C4-2B (cell line): Measurements from ENCODE around the gene GNG2.

ENCODE experiments used
- H3K27ac ChIP-seq: fragments of 450-650 bp; 2 replicates; pipeline ENCODE4 v1.5.1; 2017
- ZFX ChIP-seq: fragments of 450-650 bp; IDR thresholded peaks from 2 replicates; pipeline ENCODE4 v1.6.1; 2017
- TF ChIP-seq, protein P1 (sequence below): fragments of 450-650 bp; conservative IDR thresholded peaks from 2 replicates; pipeline ENCODE4 v1.5.1; 2017; ENCODE audit warnings: mild to moderate bottlenecking

GNG2 gene

DNA sequence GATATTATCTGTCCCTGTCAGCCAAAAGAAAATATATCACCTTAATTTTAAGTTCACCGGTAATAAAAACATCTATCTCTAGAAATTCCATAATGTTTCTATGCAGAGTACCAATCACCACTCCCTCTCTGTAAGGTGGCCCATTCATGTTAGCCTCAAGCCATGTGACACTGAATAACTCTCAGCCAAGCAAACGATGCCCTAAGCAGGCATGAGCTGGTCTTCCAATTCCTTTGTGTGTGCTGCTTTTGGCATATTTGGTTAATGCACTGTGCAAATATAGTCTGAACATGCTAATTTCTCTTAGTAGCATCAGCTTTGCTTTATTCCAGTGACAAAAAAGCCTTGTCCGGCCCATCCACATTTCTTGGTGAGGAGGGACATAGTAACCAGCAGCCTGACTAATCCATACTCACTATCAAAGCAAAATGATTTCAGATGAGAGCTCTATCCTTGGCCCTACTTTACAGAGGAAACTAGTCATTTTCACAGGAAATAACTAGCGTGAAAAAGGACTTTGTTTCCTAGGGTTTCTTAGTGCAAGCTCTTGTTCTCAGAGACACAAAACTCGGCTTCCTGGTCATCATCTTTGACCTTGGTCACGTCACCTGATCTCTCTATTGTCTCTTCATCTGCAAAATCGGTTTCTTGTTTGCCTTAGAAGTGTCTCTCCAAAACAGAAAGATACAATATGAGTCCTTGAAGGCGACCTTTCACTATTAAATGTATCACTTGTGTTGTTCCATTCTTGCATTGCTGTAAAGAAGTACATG lies 69.7 kb downstream of the GNG2 start:
- no peak overlapping the region for H3K27ac ChIP-seq
- no peak for TF ChIP-seq ZFX
- TF ChIP-seq, protein P1, sequence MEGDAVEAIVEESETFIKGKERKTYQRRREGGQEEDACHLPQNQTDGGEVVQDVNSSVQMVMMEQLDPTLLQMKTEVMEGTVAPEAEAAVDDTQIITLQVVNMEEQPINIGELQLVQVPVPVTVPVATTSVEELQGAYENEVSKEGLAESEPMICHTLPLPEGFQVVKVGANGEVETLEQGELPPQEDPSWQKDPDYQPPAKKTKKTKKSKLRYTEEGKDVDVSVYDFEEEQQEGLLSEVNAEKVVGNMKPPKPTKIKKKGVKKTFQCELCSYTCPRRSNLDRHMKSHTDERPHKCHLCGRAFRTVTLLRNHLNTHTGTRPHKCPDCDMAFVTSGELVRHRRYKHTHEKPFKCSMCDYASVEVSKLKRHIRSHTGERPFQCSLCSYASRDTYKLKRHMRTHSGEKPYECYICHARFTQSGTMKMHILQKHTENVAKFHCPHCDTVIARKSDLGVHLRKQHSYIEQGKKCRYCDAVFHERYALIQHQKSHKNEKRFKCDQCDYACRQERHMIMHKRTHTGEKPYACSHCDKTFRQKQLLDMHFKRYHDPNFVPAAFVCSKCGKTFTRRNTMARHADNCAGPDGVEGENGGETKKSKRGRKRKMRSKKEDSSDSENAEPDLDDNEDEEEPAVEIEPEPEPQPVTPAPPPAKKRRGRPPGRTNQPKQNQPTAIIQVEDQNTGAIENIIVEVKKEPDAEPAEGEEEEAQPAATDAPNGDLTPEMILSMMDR, result no peak

DNA sequence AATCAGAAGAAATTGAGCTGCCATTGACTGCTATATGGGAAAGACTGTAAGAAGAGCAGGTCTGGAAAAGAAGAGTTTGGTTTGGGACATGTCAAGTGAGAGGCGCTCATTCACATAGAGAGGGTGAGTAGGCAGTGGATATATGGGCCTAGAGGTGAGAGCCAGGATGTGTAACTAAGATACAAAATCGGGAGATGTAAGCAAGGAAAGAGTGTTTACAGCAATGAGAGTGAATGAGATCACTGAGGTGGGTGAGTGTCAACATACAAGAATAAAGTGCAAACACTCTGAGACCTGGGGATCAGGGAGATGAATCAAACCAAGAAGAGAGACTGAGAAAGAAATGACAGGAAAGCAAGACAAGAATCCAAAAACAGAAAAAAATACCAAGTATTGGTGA lies 70.9 kb downstream of the GNG2 start:
- TF ChIP-seq ZFX, result no peak
- TF ChIP-seq, protein P1, result no peak
- no peak overlapping the region for H3K27ac ChIP-seq

DNA sequence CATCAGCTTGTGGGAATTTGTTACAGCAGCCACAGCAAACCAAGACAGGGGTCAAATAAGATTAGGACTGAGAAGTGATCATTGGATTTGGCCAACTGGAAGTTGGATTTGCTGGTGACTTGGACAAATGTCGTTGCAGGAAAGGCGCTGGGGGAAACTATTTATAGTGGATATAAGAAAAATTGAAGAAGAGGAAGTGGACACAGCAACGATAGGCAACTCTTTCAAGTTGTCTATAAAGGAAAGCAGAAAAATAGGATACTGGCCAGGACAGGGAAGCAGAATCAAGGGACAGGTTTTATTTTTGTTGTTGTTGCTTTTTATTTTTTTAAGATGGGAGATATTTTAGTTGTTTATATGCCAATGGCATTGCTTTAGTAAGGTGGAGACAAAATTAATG lies 72.8 kb downstream of the GNG2 start:
- H3K27ac ChIP-seq, result no peak overlapping the region
- TF ChIP-seq, protein P1, result no peak
- no peak for TF ChIP-seq ZFX

DNA sequence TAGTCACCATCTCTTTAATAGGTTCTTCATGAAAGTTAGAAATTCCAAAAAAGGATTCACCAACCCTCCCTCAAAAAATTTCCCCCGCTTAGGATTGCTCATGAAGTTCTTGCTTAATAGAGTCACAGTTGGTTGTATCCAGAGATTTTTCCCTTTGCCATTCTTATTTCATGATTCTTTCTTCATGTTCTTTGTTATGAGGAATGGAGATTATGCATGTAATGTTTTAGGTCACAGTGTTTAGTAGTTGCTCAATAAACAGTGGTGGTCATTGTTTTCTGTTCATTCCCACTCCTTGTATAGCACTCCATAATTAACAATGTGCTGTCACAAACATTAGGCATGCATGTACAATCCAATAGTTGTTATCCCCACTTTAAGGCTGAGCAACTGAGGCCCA lies 77.7 kb downstream of the GNG2 start:
- H3K27ac ChIP-seq, result no peak overlapping the region
- TF ChIP-seq, protein P1, result no peak
- no peak for TF ChIP-seq ZFX

DNA sequence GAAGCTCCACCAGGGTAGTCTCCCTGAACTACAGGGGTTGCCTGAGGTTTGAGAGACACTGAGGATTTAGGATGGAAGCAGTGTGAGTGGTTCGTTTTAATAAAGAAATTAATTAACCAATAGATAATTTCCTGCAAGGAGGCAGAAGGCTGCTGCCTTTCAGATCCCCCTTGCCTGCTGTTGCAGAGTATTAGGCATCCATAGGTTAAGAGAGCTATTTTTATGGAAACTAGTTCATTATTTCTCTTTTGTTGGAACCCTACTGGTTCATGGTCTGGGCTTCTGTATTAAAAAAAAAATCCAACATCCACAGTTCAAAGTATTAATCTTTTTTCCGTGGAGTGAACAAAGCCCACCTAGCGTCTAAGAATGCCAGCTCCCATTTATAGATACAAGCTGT lies 78.4 kb downstream of the GNG2 start:
- TF ChIP-seq, protein P1, result no peak
- TF ChIP-seq ZFX, result no peak
- no peak overlapping the region for H3K27ac ChIP-seq

DNA sequence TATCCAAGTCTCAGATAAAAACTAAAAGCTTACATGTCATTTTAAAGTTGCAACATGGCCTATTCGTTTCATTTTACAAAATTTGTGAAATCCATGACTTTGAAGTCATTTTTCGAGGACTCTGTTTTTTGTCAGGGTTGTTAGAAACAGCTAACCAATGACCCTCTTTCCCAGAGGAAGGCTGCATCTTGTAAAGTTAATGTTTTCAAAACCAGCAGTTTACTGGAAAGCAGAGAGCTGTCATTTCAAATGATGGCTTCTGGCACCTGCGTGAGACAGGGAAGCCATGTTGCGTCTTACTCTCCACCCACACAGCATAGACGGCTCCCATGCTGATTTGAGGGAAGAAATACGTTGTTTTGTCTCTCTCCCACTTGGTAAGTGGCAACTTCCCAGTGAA lies 78.8 kb downstream of the GNG2 start:
- H3K27ac ChIP-seq, result no peak overlapping the region
- TF ChIP-seq, protein P1, result no peak
- TF ChIP-seq ZFX, result no peak

DNA sequence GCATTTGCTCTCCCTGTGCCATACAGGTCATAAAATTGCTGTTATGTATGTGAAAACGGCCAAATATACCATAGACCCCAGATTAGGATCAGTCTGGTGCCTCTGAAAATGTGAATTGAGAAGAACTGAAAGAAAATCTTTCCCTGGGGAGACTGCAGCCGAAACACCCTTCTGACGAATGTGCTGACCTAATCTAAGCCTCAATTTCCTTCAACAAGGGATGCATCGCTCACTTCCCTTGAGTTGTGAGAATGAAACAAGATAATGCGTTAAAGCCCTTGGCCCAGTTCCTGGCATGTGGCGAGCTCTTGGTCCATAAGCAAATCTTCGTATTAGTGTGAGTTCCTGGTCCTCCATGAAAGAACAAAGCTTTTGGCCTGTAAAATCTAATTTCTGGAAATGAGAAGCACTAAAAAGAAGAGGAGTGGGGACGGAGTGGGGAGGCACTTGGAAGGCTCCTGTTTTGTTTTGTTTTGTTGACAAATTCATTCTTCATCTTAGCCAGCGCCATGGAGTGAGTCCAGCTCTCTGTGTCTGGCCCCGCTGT lies 79.4 kb downstream of the GNG2 start:
- H3K27ac ChIP-seq, result no peak overlapping the region
- no peak for TF ChIP-seq ZFX
- TF ChIP-seq, protein P1, result no peak
